GM18526 (cell line): ENCODE data around the gene EDAR.

Experiments used
- POLR2A ChIP-seq: IDR thresholded peaks from 3 replicates; pipeline ENCODE4 v1.6.1; 2011; ENCODE audit not compliant: insufficient read length; ENCODE audit errors: extremely low read depth

EDAR gene

DNA sequence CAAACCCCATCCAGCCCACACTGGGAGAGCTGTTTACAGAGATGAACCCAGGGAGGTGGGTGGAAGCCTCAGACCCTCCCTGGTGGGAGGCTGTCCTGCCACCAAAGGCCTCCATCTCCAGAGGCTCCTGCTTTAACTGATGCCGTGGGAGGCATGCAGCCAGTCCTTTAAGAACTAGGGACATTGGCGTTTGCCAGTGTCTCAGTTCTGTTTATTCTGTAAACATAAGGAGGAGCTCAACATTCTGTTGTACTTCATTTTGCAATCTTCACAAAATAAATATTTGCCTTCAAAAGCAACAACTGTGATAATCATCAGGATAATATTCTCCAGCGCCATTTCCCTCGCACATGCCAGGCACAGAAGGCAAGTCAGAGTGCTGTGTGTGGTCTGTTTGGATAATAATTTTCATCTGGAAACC lies 6.8 kb downstream of the EDAR start:
- no peak for TF ChIP-seq POLR2A

DNA sequence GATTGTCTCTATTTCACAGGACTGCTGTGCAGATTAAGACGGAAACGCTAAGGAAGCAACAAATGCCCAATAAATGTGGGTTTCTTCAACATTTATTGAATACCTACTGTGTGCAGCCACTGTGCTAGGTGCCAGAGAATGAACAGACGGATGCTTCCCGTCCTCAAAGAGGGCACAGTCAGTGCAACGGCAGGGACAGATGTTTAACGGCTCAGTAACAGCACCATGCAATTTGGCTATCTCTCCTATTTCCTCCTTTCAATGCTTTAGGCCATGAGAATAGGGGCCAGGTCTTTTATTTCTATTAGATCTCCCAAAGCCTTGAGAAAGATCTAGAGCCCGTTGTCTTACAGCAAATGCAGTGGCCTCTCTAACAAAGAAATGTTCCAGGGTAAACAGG lies 7.2 kb downstream of the EDAR start:
- no peak for TF ChIP-seq POLR2A

DNA sequence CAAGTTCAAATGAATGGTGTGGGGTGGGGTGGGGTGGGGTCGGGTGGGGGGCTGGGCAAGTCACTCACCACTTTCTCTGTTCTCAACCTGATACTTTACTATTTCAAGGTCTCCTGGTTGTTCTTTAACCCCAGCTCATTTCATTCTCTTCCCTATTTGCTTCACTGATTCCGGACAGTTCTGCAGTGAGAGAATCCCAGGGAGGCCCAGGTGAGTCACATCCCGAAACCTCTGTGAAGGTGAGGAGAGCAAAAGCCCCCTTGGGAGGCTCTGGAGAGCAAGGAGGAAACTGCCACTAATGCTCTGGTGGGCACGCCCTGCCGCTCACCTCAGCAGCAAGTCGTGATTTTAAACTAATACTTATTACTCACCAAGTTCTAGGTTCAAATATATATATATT lies 8.9 kb downstream of the EDAR start:
- no peak for TF ChIP-seq POLR2A

- no peak for TF ChIP-seq POLR2A
Observed at GRCh38 chr2:108979461-108979860, 9.6 kb downstream of the EDAR start.

DNA sequence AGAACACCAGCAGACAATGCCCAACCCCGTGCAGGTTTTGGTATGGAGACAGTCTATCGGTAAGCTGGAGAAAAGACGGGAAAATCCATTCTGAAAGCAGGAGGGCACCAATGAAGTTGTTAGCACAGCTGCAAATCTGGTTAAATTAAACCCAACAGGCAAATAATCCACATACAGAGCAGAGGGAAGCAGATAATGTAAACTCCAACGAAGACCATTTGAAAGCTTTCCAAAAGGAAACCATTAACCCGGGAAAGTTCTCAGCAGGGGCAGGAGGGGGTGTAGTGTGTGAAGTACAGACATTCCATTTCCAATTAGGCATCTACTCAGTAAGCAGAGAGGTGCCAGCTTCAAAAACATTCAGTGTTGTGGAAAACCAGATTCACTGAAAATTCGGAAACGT lies 10.3 kb downstream of the EDAR start:
- TF ChIP-seq POLR2A, result no peak

DNA sequence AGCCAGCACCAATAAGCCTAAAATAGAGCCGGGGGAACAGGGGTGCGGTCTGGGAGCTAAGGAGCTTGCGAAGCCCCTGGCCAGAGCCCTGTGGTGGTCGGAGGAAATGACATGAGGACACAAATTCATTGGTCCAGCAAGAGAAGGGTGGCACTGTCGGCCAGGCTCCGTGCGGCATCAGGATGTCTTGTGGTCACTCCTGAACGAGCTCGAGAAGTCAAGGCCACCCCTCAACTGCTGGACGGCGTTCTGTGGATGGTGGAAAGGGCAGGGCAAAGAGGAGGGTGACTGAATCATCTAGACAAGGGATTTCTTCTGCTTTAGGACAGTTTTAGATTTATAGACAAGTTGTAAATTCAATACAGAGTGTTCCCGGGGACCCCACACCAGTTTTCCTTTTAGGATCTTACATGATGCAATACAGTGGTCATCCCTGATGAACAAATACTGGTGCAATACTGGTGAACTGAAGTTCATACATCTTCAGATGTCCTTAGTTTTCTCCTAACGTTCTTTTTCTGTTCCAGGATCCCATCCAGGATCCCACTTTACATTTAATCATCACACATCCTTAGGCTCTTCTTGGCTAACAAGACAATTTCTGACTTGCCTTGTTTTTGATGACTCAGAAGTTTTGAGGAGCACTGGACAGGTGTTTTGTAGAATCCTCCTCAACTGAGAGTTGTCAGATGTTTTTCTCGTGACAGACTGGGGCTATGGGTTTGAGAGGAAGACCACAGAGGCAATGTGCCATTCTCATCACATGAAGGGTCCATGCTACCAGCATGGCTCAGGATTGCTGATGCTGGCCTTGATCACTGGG lies 13.2 kb downstream of the EDAR start:
- TF ChIP-seq POLR2A, result no peak

GRCh38 chr2:108974674-108975073 lies 14.3 kb downstream of the EDAR start:
- TF ChIP-seq POLR2A, result no peak

DNA sequence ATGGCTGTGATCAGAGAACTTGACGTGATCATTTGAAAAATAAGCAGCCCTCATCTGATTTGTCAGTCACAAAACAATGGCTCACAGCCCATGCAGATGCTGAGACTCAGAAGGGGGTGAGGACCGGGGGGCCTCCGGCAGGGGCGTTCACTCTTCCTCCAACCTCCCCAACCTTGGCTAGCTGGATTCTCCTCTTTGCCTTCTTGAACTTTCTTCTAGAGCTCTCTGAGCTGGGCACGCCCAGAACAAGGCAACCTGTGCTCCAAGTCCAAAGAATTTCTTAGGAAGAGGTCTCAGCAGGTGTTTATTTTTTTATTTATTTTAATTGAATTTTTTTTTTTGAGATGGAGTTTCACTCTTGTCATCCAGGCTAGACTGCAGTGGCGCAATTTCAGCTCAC lies 16.4 kb downstream of the EDAR start:
- no peak for TF ChIP-seq POLR2A

DNA sequence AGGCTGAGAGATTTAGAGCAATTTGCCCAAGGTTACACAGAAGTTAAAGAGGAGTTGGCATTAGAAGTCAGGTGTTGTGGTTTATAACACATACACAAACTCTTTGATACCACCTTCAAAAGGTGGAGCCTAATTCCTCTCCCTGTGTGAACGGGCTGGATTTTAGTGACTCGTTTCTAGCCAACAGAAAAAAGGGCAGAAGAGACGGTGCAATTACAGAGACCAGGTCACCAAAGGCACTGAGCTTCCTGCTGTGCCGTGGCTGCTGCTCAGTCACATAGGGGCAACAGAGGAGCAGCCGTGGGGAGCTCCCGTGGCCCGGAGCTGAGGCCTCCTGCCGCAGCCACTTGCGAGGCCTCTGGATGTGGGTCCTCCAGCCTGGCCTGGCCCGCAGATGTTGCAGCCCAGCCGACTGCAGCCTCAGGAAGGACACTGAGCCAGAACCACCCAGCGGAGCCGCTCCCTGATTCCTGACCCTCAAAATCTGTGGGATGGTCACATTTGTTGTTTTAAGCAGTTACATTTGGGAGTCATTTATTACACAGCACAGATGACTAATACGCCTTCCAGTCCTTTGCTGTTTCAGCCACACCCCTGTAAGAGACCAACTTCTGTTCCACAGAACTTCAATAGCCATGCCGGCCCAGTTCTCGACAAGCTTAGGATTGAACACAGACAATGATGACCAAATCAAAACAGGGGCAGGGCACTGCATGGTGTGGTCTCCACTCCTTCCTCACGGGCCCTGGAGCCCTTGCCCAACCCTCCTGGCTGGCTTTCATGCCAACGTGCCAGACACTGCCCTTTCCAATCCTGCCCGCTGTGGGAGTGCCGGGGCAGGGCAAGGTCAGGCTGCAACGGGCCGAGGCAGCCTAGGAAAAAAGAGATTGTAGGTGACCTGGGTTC lies 17.1 kb downstream of the EDAR start:
- TF ChIP-seq POLR2A, result no peak

DNA sequence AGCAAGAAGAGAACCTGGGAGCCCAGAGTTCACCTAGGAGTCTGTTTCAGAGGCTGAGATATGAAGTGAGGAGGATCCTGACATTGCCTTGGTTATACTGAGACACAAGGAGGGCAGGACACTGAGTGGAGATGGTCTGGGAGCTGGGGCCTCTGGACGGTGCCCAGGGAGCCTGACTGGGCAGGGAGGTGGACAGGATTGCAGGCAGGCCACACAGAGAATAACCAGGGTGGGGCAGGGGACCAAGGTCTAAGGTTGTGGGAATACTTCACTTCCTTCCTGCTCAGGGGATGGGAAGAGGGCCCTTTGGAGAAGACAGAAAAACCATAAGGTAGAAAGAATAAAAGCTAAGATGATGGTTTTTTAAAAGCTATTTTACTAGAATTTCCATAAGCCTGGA lies 18.7 kb downstream of the EDAR start:
- no peak for TF ChIP-seq POLR2A

DNA sequence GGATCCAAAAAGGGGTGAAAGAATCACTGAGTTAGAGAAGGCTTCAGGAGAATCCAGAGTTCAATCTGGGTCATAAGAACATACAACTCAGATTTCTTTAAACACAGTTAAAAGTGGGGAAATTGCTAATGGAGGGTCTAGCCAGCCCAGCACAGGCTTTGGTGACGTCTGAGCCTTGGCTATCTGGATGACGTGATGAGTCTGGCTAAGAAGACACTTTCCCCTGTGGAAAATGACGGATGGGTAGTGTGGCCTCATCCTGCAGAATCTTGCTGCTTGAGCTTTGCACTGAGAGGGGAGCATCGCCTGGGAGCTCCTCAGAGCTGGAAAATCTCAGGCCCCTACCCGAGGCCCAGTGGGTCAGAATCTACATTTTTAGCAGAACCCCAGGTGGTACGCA lies 19.2 kb downstream of the EDAR start:
- TF ChIP-seq POLR2A, result no peak

GRCh38 chr2:108968619-108969018 lies 20.4 kb downstream of the EDAR start:
- no peak for TF ChIP-seq POLR2A

DNA sequence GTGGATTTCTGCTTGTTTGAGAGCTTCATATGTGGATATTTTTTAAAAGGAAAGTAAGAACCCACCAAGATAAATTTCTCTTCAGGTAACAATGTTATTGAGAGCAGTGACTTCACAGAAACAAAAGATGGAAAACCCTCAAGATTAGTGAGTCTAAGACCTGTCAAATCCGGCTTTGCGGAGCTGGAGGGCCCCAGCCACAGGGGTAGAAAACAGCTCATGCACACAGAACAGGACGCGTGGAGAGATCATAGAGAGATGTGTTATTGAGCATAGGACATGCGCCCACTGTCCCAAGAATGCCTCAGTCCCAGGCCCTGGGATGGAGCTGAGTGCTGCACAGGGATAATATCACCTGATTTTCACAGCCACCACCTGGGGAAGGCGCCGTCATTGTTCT lies 21.3 kb downstream of the EDAR start:
- TF ChIP-seq POLR2A, result no peak

DNA sequence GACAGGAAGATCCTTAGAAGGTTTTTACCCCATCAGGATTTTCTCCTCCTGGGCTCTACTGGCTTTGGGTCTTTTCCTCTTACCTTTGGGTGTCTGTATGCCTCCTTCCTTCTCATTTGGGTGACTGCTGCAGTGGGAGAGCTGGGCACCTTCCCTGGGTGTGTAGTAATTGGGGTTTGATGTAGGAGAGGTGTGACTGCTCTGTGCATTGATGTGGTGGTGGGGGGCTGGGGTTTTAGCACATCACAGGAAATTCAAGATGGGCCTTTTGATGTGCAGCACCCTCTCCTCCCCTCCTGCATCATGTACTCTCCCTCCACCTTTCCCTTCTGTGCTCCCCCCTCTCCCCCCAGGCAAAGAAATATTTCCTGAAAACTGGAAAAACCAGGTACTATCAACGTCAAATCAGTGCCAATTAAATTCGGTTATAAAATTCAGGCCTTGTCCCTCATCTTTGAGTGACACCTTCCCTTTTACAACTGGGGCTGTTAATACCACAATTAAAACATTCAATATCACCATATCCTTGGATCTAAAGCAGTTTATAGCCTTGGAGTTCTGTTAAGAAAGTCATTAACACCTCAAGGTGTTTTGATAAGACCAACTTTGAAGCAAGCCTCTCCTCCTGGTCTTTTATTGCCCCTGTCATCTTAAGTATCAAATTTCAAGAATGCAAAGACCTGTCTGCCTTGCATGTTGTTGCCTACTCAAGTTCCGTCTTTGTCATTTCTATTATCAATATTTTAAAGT lies 23.3 kb downstream of the EDAR start:
- TF ChIP-seq POLR2A, result no peak

GRCh38 chr2:108963057-108963456 lies 26.0 kb downstream of the EDAR start:
- TF ChIP-seq POLR2A, result no peak

GRCh38 chr2:108961796-108962195 lies 27.2 kb downstream of the EDAR start:
- no peak for TF ChIP-seq POLR2A

- no peak for TF ChIP-seq POLR2A
Observed at GRCh38 chr2:108960006-108960405, 29.0 kb downstream of the EDAR start.
